H1 (cell line): Measurements from ENCODE around the gene SLC25A4. TPM values are rescaled to one million over a fixed set of nuclear protein-coding genes. Genes with fewer than 3 reads are reported as not detected.

ENCODE experiments used
- CTCF ChIA-PET: fragments of 300-600 bp; sonication (Branson Sonifier 250); formaldehyde crosslinking; loops from one replicate; lab custom pipeline; 2021; ENCODE audit not compliant: partially characterized antibody; lab: Charles Lee
- POLR2A ChIA-PET: fragments of 300-600 bp; sonication (Branson Sonifier 250); formaldehyde crosslinking; loops from one replicate; lab custom pipeline; 2021; ENCODE audit warnings: inconsistent platforms; ENCODE audit not compliant: partially characterized antibody; lab: Charles Lee
- DNase-seq, 2 experiments: peaks; one replicate each; pipeline versions ENCODE4 v3.0.0 to v3.0.0-alpha.2; 2010 to 2022; ENCODE audit warnings: low spot score in 2 of 2, low read depth in 1 of 2, mixed read lengths in 1 of 2
- FAIRE-seq: peaks from 2 replicates; lab custom pipeline; 2011; peaks lifted over from hg19 to GRCh38; lab: Jason Lieb, UNC
- H2AFZ ChIP-seq: 2 replicates; pipeline ENCODE4 v1.8.1; 2012; ENCODE audit warnings: low read length, inconsistent platforms
- H2AK5ac ChIP-seq: 2 replicates; pipeline ENCODE4 v1.6.1; 2013; ENCODE audit warnings: low read depth, low read length
- H2BK120ac ChIP-seq: replicated peaks from 2 replicates; pipeline ENCODE3; 2013; ENCODE audit warnings: low read depth, low read length, inconsistent platforms
- H2BK12ac ChIP-seq: 2 replicates; pipeline ENCODE4 v1.6.1; 2013; ENCODE audit warnings: low read depth, low read length
- H2BK15ac ChIP-seq: 2 replicates; pipeline ENCODE4 v1.6.1; 2013; ENCODE audit warnings: low read length
- H2BK20ac ChIP-seq: 2 replicates; pipeline ENCODE4 v1.6.1; 2013; ENCODE audit warnings: low read length
- H2BK5ac ChIP-seq: 2 replicates; pipeline ENCODE4 v1.6.1; 2013; ENCODE audit warnings: low read depth, low read length
- H3K14ac ChIP-seq: 2 replicates; pipeline ENCODE4 v1.6.1; 2013; ENCODE audit warnings: inconsistent platforms; ENCODE audit not compliant: insufficient read length
- H3K18ac ChIP-seq: 2 replicates; pipeline ENCODE4 v1.6.1; 2013; ENCODE audit warnings: low read length; ENCODE audit errors: extremely low read depth
- H3K23ac ChIP-seq: 2 replicates; pipeline ENCODE4 v1.6.1; 2013; ENCODE audit warnings: inconsistent platforms; ENCODE audit not compliant: insufficient read length
- H3K23me2 ChIP-seq: 2 replicates; pipeline ENCODE4 v1.6.1; 2013; ENCODE audit warnings: low read depth, low read length
- H3K27ac ChIP-seq: 2 replicates; pipeline ENCODE4 v1.6.1; 2011; ENCODE audit warnings: low read depth, low read length, inconsistent platforms
- H3K27me3 ChIP-seq, 4 experiments: replicated peaks in 1 of 4; 1 replicate in 1 of 4; 2 replicates in 3 of 4; pipeline versions ENCODE4 v1.6.1 to v1.8.1; 2011 to 2013; ENCODE audit warnings: low read length in 3 of 4, mild to moderate bottlenecking in 3 of 4, inconsistent platforms in 2 of 4, mixed read lengths in 2 of 4, moderate library complexity in 1 of 4; ENCODE audit not compliant: control insufficient read depth in 3 of 4, insufficient read depth in 3 of 4; ENCODE audit errors: extremely low read depth in 1 of 4
- H3K36me3 ChIP-seq, 4 experiments: 2 replicates each; pipeline versions ENCODE4 v1.6.1 to v1.8.1; 2011 to 2013; ENCODE audit warnings: mild to moderate bottlenecking in 4 of 4, low read length in 3 of 4, moderate library complexity in 2 of 4, control low read depth in 1 of 4, inconsistent platforms in 1 of 4; ENCODE audit not compliant: insufficient read depth in 4 of 4, control insufficient read depth in 2 of 4
- H3K4ac ChIP-seq: replicated peaks from 2 replicates; pipeline ENCODE3; 2013; ENCODE audit warnings: low read length, low read depth, mixed read lengths, inconsistent platforms; ENCODE audit not compliant: insufficient read length
- H3K4me1 ChIP-seq, 4 experiments: replicated peaks in 1 of 4; 1 replicate in 1 of 4; 2 replicates in 3 of 4; pipeline versions ENCODE4 v1.6.1 to v1.8.1; 2011 to 2013; ENCODE audit warnings: low read length in 3 of 4, inconsistent platforms in 2 of 4, mixed read lengths in 1 of 4; ENCODE audit not compliant: insufficient read depth in 4 of 4, control insufficient read depth in 3 of 4
- H3K4me2 ChIP-seq, 2 experiments: 2 replicates each; pipeline versions ENCODE4 v1.6.1 to v1.8.1; 2011 to 2013; ENCODE audit warnings: low read depth in 2 of 2, low read length in 2 of 2, control low read depth in 1 of 2, inconsistent platforms in 1 of 2, mild to moderate bottlenecking in 1 of 2; ENCODE audit not compliant: insufficient read depth in 1 of 2
- H3K4me3 ChIP-seq, 4 experiments: fragments of 200-600, 300-600 bp in 1 of 4; sonication (generic), shearing (Covaris generic), sonication (Bioruptor Twin) in 1 of 4; 2 replicates each; pipeline versions ENCODE4 v1.5.1 to v1.8.1; 2011 to 2016; ENCODE audit warnings: low read length in 4 of 4, low read depth in 3 of 4, control low read depth in 2 of 4, inconsistent platforms in 2 of 4, mild to moderate bottlenecking in 2 of 4, mixed read lengths in 1 of 4, moderate library complexity in 1 of 4; ENCODE audit not compliant: insufficient read depth in 2 of 4; ENCODE audit errors: extremely low read depth in 1 of 4
- H3K56ac ChIP-seq: replicated peaks from 2 replicates; pipeline ENCODE3; 2013; ENCODE audit warnings: low read depth, mild to moderate bottlenecking, mixed read lengths, low read length, inconsistent platforms; ENCODE audit not compliant: insufficient read length
- H3K79me1 ChIP-seq: 2 replicates; pipeline ENCODE4 v1.6.1; 2013; ENCODE audit warnings: low read depth, low read length, control low read depth
- H3K79me2 ChIP-seq, 2 experiments: 2 replicates each; pipeline versions ENCODE4 v1.6.1 to v1.8.1; 2012 to 2013; ENCODE audit warnings: low read length in 2 of 2, mild to moderate bottlenecking in 2 of 2, inconsistent platforms in 1 of 2; ENCODE audit not compliant: insufficient read depth in 2 of 2, control insufficient read depth in 1 of 2
- H3K9ac ChIP-seq, 4 experiments: replicated peaks in 1 of 4; 1 replicate in 1 of 4; 2 replicates in 3 of 4; pipeline versions ENCODE4 v1.6.1 to v1.8.1; 2011 to 2013; ENCODE audit warnings: low read depth in 3 of 4, low read length in 3 of 4, control low read depth in 2 of 4, mild to moderate bottlenecking in 2 of 4, moderate library complexity in 2 of 4, inconsistent platforms in 1 of 4; ENCODE audit errors: extremely low read depth in 1 of 4
- H3K9me3 ChIP-seq, 2 experiments: 2 replicates each; pipeline versions ENCODE4 v1.6.1 to v1.8.1; 2012 to 2013; ENCODE audit warnings: mild to moderate bottlenecking in 2 of 2, moderate library complexity in 2 of 2, control low read depth in 1 of 2, inconsistent platforms in 1 of 2, low read depth in 1 of 2, low read length in 1 of 2, mixed read lengths in 1 of 2; ENCODE audit not compliant: insufficient read depth in 2 of 2
- H4K20me1 ChIP-seq, 2 experiments: replicated peaks in 1 of 2; 2 replicates each; pipeline versions ENCODE3 to v1.8.1; 2011 to 2013; ENCODE audit warnings: inconsistent platforms in 2 of 2, low read length in 2 of 2, mild to moderate bottlenecking in 1 of 2; ENCODE audit not compliant: insufficient read depth in 2 of 2, control insufficient read depth in 1 of 2
- H4K5ac ChIP-seq: 2 replicates; pipeline ENCODE4 v1.6.1; 2013; ENCODE audit warnings: low read length, low read depth, mixed read lengths, inconsistent platforms; ENCODE audit not compliant: insufficient read length
- H4K8ac ChIP-seq: 2 replicates; pipeline ENCODE4 v1.8.0; 2013; ENCODE audit warnings: mild to moderate bottlenecking, moderate library complexity, low read length, inconsistent platforms; ENCODE audit not compliant: insufficient read depth; ENCODE audit errors: extremely low read depth
- H4K91ac ChIP-seq: replicated peaks from 2 replicates; pipeline ENCODE3; 2013; ENCODE audit warnings: low read length, mixed read lengths, inconsistent platforms; ENCODE audit not compliant: insufficient read length
- BRCA1 ChIP-seq: IDR thresholded peaks from 2 replicates; pipeline ENCODE4 v1.6.1; 2012; ENCODE audit warnings: low read depth, low read length, improper control_type of control experiment
- CHD1 ChIP-seq: IDR thresholded peaks from 2 replicates; pipeline ENCODE4 v1.6.1; 2012; ENCODE audit warnings: low read depth, low read length, improper control_type of control experiment
- CTBP2 ChIP-seq: IDR thresholded peaks from 2 replicates; pipeline ENCODE4 v1.7.0; 2011; ENCODE audit warnings: borderline replicate concordance, mild to moderate bottlenecking, moderate library complexity, mixed read lengths, low read length; ENCODE audit not compliant: insufficient read depth, insufficient read length
- E2F6 ChIP-seq: IDR thresholded peaks from 2 replicates; pipeline ENCODE4 v1.6.1; 2012; ENCODE audit warnings: inconsistent platforms
- NANOG ChIP-seq: IDR thresholded peaks from 2 replicates; pipeline ENCODE4 v1.6.1; 2011; ENCODE audit warnings: low read length, low read depth, mild to moderate bottlenecking, inconsistent platforms; ENCODE audit not compliant: insufficient read depth, poor library complexity, severe bottlenecking
- NRF1 ChIP-seq: IDR thresholded peaks from 2 replicates; pipeline ENCODE4 v1.6.1; 2011; ENCODE audit warnings: mild to moderate bottlenecking, low read depth, low read length, improper control_type of control experiment
- RNF2 ChIP-seq: fragments of 200-900, 300-1000 bp; sonication (generic); IDR thresholded peaks from 2 replicates; pipeline ENCODE4 v1.7.1; 2016; ENCODE audit warnings: borderline replicate concordance, low read depth, mild to moderate bottlenecking, antibody characterized with exemption, low read length; ENCODE audit not compliant: poor library complexity, severe bottlenecking; ENCODE audit errors: missing control alignments
- SAP30 ChIP-seq: fragments of 300-600 bp; sonication (generic); IDR thresholded peaks from 2 replicates; pipeline ENCODE4 v1.7.1; 2012; ENCODE audit warnings: low read length, moderate library complexity, mild to moderate bottlenecking, inconsistent platforms; ENCODE audit not compliant: insufficient read depth, insufficient replicate concordance
- SP4 ChIP-seq: IDR thresholded peaks from 2 replicates; pipeline ENCODE4 v1.6.1; 2012; ENCODE audit warnings: low read length, inconsistent platforms
- TAF7 ChIP-seq: optimal IDR thresholded peaks from 2 replicates; pipeline ENCODE3; 2011; ENCODE audit warnings: low read depth, mild to moderate bottlenecking, inconsistent platforms, low read length, moderate library complexity, borderline replicate concordance
- YY1 ChIP-seq: IDR thresholded peaks from 2 replicates; pipeline ENCODE4 v1.6.1; 2011; ENCODE audit warnings: low read depth, mild to moderate bottlenecking, low read length
- WGBS, 2 experiments: shearing (Covaris generic) in 1 of 2; methylation state at CpG; one replicate each; pipeline versions ENCODE4 v1.1.6 to v1.1.7; 2013 to 2015; ENCODE audit warnings: low lambda C conversion rate in 2 of 2, mixed read lengths in 2 of 2, inconsistent platforms in 1 of 2, low coverage in 1 of 2, missing lambda C conversion rate in 1 of 2; ENCODE audit not compliant: insufficient replicate concordance in 2 of 2, insufficient coverage in 1 of 2, insufficient read length in 1 of 2; ENCODE audit errors: extremely low coverage in 1 of 2, missing lambda C conversion rate in 1 of 2; 5-methylcytosine and 5-hydroxymethylcytosine counted together
- polyA plus RNA-seq, 7 experiments: library from polyadenylated mRNA; depleted of rRNA in 3 of 7; stranded (reverse) in 5 of 7; unstranded in 2 of 7; fragments of >200 nt in 5 of 7; fragments of 200-250 nt in 2 of 7; gene quantifications; 1 replicate in 5 of 7; 2 replicates in 1 of 7; 4 replicates in 1 of 7; pipeline versions ENCODE4 v1.2.1 to v1.2.3, GENCODE V29; 2011 to 2013; ENCODE audit warnings: missing spikeins in 2 of 7, mixed read lengths in 2 of 7
- total RNA-seq: library from RNA; stranded (reverse); fragmentation: NEBNext Ultra II Directional; extraction: Animal tissue kit (Norgen Biotek cat#: 25700); gene quantifications from 2 replicates; pipeline ENCODE4 v1.2.1, GENCODE V29; 2021
- TF ChIP-seq, protein P1 (sequence below): IDR thresholded peaks from 2 replicates; pipeline ENCODE4 v1.6.1; 2011; ENCODE audit warnings: low read depth, mild to moderate bottlenecking, low read length; ENCODE audit not compliant: insufficient read depth

Gene SLC25A4
- total and polyA plus RNA-seq, 2 of the 8 experiments (the other 6 are each of a cell fraction or from before 2014, with no cell fraction given): 41.3 to 42.0 TPM

- H2BK120ac ChIP-seq: no peak overlapping the region
- no peak overlapping the region for H2AFZ ChIP-seq
- no peak overlapping the region for H3K9ac ChIP-seq
- no peaks in the 10 kb centered on the region for H3K23me2 ChIP-seq
- DNase-seq (no peak), FAIRE-seq (no peak)
- H3K4me2 ChIP-seq: no peak overlapping the region
- no peak overlapping the region for H4K8ac ChIP-seq
- H3K79me2 ChIP-seq: peaks cover 0 to 7% of the 10 kb centered on the region in 2 experiments; a peak in 1 of 4 replicates
- H3K27ac ChIP-seq: no peak overlapping the region
- H3K18ac ChIP-seq: no peak overlapping the region
- H4K20me1 ChIP-seq: peaks cover 0 to 3% of the 10 kb centered on the region in 2 experiments
- H3K4me3 ChIP-seq: no peak overlapping the region
- ChIA-PET CTCF (interaction anchor here (0.6 to 5.9 kb wide), 6 partner anchors 9 to 852 kb away, joined by 3 to 55 read pairs (median 7); no protein-coding TSS in a partner anchor), POLR2A (no interaction called here)
- no peaks in the 10 kb centered on the region; the same call in 1 of the 2 replicates for H3K79me1 ChIP-seq
- H3K36me3 ChIP-seq: peaks cover 0 to 17% (median 7%) of the 10 kb centered on the region in 4 experiments; a peak in 5 of 8 replicates
- H2BK5ac ChIP-seq: no peak overlapping the region
- no peak overlapping the region for H4K91ac ChIP-seq
- no peak overlapping the region for H3K4ac ChIP-seq
- no peaks in the 10 kb centered on the region for H3K27me3 ChIP-seq
- H3K23ac ChIP-seq: no peak overlapping the region
- H2AK5ac ChIP-seq: no peak overlapping the region
- H2BK15ac ChIP-seq: no peak overlapping the region
- 85% methylated on average over 3 of the region's 3 CpGs; no CpG with 5 or more reads in 1 of the 2 experiments for WGBS, 2 experiments
- H2BK20ac ChIP-seq: no peak overlapping the region
- H3K9me3 ChIP-seq: no peaks in the 10 kb centered on the region
- peaks cover 4 to 8% (median 6%) of the 10 kb centered on the region in 4 experiments; a peak in 5 of 7 replicates for H3K4me1 ChIP-seq
- no peak overlapping the region for H4K5ac ChIP-seq
- H2BK12ac ChIP-seq: no peak overlapping the region
- no peak overlapping the region for H3K14ac ChIP-seq
- H3K56ac ChIP-seq: no peak overlapping the region
- no peak for TF ChIP-seq SP4
- TF ChIP-seq SAP30: no peak
- TF ChIP-seq NRF1: no peak
- TF ChIP-seq, protein P1, sequence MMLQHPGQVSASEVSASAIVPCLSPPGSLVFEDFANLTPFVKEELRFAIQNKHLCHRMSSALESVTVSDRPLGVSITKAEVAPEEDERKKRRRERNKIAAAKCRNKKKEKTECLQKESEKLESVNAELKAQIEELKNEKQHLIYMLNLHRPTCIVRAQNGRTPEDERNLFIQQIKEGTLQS: no peak
- no peak for TF ChIP-seq RNF2
- no peak for TF ChIP-seq BRCA1
- TF ChIP-seq TAF7: no peak
- no peak for TF ChIP-seq YY1
- no peak for TF ChIP-seq CHD1
- TF ChIP-seq E2F6: no peak
- TF ChIP-seq NANOG: no peak
- no peak for TF ChIP-seq CTBP2
Observed at GRCh38 chr4:185186769-185187168, 43.7 kb downstream of the SLC25A4 start.
